ENCODE measurements around the gene PIGQ.

PIGQ gene

DNA sequence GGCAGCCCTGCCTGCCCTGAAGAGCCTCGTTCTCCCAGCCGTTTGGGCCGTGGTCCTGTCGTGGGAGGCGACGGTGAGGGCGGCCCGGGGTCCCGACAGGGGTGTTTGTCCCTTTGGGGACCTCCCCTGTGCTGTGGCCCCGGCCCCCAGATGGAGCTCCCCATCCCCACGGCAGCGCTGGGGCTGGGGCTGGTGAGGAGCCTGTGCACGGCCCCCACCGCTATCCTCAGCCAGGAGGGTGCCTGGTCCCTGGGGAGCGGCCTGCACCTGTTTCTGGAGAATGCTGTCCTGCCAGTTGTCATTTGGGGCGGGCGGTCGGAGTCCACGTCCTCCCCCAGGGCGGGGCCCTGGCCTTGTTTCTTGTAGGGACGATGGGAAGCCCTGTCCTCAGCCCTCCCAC, 35.6 kb upstream of the PIGQ start:
- POLR2A ChIA-PET = no interaction called here
- no peak for DNase-seq (ENCODE audit: extremely low spot score)
- CTCF ChIA-PET = no interaction called here
- TF ChIP-seq, protein P1, sequence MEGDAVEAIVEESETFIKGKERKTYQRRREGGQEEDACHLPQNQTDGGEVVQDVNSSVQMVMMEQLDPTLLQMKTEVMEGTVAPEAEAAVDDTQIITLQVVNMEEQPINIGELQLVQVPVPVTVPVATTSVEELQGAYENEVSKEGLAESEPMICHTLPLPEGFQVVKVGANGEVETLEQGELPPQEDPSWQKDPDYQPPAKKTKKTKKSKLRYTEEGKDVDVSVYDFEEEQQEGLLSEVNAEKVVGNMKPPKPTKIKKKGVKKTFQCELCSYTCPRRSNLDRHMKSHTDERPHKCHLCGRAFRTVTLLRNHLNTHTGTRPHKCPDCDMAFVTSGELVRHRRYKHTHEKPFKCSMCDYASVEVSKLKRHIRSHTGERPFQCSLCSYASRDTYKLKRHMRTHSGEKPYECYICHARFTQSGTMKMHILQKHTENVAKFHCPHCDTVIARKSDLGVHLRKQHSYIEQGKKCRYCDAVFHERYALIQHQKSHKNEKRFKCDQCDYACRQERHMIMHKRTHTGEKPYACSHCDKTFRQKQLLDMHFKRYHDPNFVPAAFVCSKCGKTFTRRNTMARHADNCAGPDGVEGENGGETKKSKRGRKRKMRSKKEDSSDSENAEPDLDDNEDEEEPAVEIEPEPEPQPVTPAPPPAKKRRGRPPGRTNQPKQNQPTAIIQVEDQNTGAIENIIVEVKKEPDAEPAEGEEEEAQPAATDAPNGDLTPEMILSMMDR (IDR thresholded peaks at IDR 0.05; ENCODE audit: control extremely low read depth, extremely low read depth, low read depth, missing control alignments) = no peak

DNA sequence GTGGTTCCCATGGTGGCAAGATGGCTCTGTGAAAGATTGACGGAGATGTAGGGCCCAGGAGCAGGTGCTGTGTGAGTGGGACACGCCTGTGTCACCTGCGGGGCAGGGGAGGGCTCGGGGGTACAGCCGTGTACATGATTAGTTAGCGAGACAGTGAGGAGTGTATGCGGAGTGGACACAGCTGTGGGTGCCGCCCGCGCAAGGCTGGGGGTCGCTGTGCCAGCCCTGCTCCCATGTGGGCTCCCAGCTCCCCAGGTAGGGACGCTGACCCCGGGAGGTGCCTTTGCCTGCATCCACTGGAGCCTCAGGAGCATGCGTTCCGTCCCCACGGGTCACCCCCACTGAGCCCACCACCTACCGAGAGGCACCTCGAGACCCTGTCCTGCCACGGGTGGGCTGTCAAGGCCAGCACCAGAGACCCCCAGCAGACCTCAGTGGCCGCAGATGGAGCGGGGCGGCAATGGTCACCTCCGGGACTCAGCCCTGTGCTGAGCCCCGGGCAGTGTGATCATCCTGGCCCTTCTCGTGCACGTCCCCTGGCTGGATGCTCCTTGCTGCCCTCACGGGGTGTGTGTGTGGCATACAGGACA, 34.8 kb upstream of the PIGQ start:
- DNase-seq (ENCODE audit: extremely low spot score) = no peak
- CTCF ChIA-PET = no interaction called here
- TF ChIP-seq, protein P1 (IDR thresholded peaks at IDR 0.05; ENCODE audit: control extremely low read depth, extremely low read depth, low read depth, missing control alignments) = no peak
- POLR2A ChIA-PET = no interaction called here

DNA sequence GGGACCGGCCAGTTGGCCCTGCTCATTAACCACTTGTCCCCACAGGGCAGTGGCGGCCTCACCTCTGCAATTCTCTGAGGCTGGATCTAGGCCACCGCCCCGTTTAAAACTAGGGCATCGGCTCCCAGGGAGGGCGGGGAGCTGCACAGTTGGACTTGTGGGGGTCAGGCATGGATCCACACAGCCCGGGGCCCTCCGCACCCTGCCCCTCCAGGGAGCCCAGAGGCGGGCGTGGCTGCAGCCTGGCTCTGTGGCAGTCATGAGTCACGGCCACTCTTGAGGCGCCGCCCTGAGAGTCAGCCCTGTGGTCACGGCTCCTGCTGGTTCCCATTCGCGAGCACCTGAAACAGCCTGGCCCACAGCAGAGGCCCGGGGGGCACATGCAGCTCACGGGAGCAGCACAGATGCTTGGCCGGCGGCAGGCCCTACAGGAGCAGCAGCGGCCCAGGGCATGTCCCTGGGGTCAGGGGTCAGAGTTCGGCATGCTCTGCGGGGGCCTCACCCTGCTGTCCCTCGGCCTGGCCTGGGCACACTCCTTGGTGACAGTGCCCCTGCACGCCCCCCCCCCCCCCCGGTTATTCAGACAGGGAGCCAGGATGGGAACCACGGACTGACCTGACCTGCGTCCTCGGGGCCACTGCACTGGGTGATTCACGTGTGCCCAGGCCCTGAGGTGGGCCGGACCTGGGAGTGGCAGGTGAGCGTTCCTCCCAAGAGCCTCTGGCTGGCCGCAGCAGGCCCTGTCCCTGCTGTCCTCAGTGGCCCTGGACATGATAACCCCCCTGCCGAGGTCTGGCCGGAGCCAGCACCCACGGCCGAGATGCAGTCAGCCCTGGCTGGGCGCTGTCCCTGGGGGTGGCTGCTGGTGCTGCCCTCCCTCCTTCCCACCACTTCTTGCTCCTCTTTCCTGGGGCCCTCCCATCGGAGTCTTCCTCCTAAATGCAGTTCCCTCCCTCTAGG, 34.0 kb upstream of the PIGQ start:
- TF ChIP-seq, protein P1 (IDR thresholded peaks at IDR 0.05; ENCODE audit: control extremely low read depth, extremely low read depth, low read depth, missing control alignments) = no peak
- ChIA-PET POLR2A (no interaction called here), CTCF (no interaction called here)
- DNase-seq (ENCODE audit: extremely low spot score) = no peak

DNA sequence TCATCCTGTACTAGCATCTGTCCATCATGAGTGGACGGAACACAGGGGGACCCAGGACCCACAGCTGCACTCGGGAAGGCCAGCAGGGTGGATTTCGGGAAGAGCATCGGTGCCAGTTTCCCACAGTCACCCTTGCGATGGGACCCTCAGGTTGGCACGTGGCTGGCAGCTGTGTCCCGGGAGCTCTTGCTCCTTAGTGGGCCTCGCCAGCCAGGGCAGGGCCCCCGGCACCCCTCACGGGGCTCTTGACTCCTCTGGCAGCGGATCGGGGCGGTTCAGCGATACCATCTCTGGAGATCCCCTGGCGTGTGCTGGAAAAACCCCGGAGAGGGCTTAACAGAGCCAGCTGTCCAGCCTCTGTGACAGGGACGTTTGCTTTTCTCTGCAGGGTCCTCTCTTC, 33.0 kb upstream of the PIGQ start:
- no peak for DNase-seq (ENCODE audit: extremely low spot score)
- CTCF ChIA-PET = interaction anchor here (0.7 to 1.1 kb wide), 2 partner anchors 13 to 14 kb away, joined by 3 read pairs; no protein-coding TSS in a partner anchor
- TF ChIP-seq, protein P1 (IDR thresholded peaks at IDR 0.05; ENCODE audit: control extremely low read depth, extremely low read depth, low read depth, missing control alignments) = no peak
- POLR2A ChIA-PET = no interaction called here

DNA sequence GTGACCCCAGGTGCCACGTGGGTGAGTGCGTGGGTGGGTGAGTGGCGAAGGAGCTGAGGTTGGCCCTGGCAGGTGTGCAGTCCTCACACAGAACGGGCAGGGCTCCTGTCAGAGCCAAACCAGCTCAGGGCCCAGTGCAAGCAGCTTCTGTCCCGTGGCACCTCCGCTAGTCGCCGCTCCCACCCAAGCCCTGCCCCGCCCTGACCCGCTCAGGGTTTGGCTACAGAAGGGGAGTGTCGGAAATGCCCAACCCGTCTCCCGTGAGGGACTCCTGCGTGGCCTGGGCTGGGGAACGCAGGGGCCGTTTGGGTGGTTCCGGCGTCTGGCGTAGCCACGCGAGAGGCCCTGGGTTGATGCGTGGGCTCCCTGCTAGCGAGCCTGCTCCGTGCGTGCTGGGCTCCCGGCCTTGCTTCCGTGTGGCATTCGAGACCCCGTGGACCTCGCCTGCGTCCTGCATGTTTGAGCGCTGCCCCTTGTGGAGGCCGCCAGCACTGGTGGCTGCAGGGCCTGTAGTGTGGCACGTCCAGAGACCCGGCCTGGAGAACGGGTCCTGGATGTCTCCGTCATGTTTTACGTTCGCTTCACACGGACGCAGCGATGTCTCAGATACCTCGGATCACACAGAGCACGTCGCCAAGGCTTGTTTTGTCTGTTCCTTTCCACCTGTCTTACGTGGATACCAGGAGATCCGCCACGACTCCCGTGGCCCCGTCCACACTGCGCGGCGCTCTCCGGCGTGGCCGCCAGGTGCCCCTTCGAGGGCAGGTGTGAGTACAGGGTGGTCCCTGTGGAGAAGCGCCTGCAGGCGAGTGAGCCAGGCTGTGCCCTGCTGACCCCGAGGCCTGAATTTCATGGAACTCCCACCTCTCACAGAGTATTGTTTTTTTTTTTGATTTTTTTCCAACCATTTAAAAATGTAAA, 32.1 kb upstream of the PIGQ start:
- TF ChIP-seq, protein P1 (IDR thresholded peaks at IDR 0.05; ENCODE audit: control extremely low read depth, extremely low read depth, low read depth, missing control alignments) = no peak
- DNase-seq (ENCODE audit: extremely low spot score) = no peak
- ChIA-PET CTCF (interaction anchor here (0.7 to 1.1 kb wide), 2 partner anchors 12 to 15 kb away, joined by 3 read pairs; no protein-coding TSS in a partner anchor), POLR2A (no interaction called here)

Data from GM10248 (cell line).